HEK293T (cell line): ENCODE data around the gene G6PD.
"Not testable (repeated sequence)": the region's sequence is repeated elsewhere in the genome, so short reads cannot be mapped to it uniquely, and the experiment has no call there.

Source experiments
- LEF1 ChIP-seq: fragments of 450-650 bp; IDR thresholded peaks from 2 replicates; pipeline ENCODE4 v1.6.1; 2017; ENCODE audit warnings: mild to moderate bottlenecking, borderline replicate concordance
- PKNOX1 ChIP-seq: fragments of 450-650 bp; IDR thresholded peaks from 2 replicates; pipeline ENCODE4 v1.6.1; 2016

- TF ChIP-seq PKNOX1, LEF1: not testable (repeated sequence)
These were observed 50.0 kb downstream of the G6PD start for GRCh38 chrX:154496591-154497137.
